NK-92 (cell line): Measurements from ENCODE around the gene RXRA.

Experiments
- DNase-seq: peaks from one replicate; lab custom pipeline; 2025; ENCODE audit not compliant: unreplicated experiment; lab: John Stamatoyannopoulos, UW

RXRA gene

DNA sequence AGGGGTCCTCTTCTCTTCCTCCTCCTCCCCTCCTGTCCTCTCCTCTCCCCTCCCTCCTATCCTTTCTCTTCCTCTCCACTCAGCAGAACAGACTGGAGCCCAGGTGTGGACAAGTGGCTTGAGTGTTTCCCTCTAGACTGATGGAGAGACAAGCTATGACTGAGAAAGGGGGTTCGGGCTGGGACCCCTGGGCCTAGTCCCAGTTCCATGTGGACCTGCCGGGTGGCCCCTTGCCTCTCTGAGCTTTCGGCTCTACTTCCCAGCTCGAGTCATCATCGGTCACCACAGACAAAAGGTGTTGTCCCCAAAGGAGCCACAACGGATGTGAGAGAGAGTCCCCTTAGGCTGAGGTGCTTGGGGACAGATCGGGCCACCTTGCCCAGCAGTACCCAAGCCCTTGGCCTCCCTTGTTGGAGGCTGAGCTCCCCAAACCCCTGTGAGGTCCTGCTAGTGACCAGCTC lies 3.4 kb upstream of the RXRA start:
- DNase-seq = no peak

DNA sequence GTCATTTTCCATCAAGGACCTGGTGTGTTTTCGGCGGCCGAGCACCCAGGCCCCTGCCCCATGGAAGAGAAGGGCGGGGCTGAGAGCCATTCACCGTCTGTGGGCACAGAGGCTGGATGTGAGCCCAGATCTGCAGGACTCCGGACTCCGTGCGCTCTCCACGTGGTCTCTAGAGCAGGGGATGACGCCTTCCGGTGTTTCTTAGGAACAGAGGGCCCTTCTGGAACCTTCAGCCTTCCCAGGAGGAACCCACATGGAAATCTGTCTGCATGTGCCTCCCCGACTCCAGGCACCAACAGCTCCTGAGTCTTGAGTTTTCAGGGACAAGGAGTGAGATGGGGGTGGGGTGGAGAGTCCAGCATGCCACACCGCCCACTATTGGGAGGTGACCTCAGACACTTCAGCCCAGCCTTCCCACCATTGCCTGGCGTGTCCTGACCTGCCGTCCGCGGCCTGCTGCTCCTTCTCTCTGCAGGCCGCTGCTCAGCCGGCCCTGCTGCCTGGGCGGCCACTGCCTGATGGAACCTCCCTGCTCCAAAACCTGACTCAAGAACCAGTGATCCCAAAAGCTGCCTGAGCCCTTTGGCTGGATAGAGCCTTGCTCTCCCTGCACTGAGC lies 2.4 kb upstream of the RXRA start:
- DNase-seq = no peak

DNA sequence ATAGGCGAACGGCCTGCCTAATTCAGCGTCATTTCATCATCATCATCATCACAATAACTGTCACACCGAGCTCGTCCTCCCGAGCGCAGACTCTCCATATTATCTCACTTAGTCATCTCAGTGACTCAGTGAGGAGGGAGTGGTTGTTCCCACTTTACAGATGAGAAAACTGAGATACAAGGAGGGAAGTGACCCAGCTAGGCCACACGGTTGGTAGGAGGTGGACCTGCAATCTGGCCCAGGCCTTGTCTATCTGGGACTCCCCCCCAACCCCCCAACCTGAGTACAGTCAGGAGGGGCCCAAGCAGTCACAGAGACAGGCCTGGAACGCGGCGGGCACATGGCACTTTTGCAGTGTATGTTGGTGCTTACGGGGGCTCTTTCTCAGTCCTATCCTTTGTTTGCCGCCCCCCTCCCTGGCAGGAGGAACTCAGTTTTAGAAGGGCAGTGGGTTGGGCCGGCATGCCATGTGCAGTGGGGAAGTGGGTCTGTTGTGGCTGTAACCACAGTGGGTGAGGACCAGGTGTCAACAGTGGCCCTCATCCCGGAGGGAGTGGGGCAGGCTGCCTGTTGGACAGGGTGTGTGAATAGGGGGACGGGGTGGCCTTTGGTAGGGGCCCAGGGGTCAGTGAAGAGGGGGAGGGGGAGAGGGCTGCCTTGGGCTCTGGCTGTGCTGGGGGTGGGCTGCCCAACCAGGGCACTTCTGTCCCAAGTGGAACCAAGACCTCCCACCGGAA lies 1.7 kb upstream of the RXRA start:
- DNase-seq = no peak

DNA sequence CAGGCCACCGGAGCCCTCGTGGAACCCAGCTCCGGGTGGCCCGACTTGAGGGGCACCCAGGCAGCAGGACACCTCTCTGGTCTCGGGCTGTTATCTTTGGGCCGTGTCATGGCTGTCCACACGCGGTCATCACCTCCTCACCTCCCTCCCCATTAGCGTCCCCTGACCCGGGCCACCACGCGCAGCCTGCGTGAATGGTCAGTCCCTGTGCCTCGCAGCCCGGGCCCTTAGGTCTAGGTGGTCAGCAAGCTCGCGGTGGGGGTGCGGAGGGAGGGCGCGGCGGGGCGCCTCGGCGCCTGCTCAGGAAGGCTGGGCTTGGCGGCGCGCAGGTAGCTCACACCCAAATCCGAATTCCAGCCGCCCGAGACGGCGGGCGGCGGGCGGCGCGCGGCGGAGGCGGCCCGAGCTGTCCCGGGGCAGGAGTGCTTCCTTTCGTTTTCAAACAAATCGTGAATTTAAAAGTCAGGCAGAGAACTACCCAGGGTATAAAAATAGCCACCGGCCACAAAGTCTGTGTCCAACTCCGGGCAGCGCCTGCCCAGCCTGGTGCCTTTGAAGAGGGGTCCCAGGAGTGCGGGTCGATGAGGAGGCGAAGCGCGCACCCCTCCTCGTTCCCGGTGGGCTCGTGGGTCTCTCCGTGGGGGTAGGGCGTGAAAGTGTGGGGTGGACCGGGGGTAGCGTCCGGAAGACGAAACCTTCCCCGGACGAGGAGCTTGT lies 1.0 kb upstream of the RXRA start:
- DNase-seq = no peak

DNA sequence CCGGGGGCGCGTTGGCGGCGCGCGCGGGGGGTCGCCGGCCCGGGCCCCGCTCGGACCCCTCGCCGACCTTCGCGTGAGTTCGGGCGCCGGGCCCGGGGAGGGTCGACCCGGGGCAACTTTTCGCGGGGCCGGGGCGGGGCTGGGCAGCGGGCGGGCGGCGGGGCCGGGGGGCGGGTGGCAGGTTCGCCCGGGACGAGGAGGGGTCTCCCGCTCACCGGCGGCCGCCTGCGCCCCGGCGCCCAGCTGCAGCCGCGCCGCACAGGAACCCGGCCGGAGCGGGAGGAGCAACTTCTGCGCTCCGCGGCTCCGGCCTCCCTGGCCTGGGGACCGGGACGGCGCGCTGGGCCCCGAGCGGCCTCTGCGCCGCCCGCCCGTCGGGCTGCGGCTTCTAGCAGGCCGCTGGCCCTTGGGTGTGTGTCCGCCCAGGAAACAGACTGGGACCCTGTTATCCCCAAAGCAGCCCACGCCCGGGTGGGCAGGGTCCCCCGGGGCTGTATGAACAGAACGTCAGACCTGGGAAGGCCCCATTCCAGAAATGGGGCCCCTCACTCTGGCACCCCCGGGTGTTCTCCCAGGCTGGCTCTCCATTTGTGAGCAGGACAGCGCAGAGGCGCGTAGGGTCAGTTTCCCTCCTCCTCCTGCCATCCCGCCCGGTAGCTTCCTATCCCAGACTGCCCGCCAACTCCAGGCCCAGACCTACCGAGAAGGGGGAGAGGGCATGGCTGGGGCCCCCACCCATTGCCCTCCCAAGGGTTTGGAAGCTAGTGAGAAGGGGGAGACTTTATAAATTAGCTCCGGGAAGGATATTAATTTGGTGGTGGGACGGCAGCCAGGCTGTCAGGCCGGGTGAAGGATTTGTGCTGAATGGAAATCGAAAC lies 708 bp downstream of the RXRA start:
- DNase-seq = no peak

DNA sequence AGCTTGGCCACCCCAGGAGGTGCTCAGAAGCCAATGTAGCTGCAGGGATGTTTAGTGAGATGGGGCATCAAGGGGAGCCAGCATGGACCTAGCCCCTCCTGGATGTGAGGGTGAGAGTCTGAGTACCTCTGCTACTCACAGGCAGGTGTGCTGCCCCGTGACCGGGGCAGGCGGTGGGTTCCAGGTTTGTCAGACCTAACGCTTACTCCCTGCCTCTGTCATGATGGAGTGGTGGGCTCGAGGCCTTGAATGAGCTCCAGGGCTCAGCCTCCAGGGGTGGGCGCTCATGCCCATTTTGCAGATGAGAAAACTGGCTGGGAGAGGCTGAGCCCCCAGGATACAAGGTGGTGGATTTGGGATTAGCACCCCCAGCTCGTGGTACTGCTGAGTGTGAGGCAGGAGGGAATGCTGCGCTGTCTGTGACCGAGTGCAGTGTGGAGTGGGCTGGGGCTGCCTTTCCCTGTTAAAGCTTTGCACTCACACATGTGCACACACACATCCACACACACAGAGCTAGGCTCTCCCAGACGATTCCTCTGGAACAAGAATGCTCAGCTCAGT lies 1.5 kb downstream of the RXRA start:
- DNase-seq = no peak

DNA sequence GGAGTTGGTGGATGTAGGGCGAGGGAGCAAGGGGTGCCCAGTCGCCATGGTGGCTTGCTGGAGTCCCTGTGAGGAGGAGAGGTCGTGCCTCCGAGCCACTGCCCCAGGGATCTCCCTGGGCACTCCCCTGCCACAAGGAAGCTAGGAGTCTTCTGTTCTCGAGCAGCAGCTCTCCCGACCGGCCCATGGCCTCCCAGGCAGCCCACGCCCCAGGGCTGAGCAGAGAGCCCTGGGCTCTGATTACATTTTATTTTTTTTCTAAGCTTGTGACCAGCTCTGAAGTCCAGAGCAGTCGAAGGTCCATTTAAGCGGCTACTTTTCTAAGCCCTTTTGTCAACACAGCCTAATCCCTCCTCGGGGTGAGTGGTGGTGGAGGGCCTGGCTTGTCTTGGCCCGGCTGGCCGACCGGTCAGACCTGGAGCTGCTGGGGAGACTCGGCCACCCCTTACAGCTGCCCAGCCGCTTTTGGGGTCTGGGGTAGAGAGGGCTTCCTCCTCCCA lies 2.1 kb downstream of the RXRA start:
- no peak for DNase-seq

DNA sequence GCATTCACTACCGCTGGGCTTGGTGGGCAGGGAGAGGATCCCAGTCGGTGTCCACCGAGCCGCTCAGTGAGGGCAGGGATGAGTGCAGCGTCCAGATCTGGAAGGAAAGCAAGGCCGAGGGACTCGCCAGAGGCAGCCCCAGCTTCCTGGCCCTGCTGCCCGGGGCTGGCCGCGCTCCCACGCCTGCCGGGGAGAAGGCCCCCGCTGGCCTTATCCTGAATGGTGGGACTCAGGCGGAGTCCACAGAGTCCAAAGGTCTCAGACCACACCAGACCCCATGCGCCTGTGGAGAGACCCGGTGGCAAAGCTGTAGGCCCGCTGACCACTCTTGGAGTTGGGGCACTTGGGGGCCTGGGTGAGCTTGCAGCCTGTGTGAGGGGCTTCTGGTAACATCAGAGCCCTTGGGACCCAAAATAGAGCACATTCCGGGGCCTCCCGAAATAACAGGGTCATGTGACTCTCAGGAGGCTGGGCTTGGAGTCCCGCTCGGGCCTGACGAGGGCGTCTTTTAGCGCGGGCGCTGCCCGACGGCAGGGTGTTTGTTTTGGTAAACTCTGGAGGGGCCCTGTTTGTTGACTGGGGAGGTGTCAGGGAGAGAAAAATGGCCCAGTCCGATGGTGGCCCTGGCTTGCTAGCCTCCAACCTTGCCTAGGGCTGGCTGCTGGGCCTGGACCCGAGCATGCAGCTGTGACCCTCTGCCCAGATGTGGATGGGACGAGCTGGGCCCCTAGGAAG lies 2.8 kb downstream of the RXRA start:
- no peak for DNase-seq

DNA sequence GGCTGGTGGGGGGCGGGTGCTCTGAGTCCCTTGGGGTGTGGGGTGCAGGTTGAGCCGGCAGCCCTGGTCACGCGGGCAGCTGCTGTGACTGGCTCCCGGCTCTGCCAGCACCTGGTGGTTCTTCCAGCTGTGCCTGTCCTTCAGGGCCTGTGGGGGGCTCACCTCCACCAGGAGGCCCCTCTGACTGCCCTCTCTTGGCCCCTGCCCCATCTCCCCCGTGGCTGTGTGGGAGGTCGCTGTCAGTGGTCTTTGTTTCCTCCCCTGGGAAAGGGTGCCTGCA lies 3.3 kb downstream of the RXRA start:
- no peak for DNase-seq

DNA sequence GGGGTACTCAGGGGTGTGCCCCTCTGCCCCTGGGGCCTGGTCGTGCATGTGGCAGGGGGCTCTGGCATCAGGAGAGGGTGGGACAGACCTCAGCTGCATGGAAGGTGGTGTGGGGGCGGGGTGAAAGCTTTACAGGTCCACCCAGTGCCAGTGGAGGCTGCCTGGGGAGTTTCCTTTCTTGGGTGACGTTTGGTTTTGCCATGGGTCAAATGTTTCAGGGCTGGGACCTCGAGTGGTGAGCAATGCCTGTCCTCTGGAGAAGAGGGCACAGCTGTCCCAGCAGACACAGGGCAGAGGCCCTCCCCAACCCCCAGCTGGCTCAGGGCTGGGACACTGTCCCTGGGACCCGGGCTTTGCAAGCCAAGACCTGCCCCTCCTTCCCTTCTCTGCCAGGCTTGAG lies 3.6 kb downstream of the RXRA start:
- DNase-seq = no peak

DNA sequence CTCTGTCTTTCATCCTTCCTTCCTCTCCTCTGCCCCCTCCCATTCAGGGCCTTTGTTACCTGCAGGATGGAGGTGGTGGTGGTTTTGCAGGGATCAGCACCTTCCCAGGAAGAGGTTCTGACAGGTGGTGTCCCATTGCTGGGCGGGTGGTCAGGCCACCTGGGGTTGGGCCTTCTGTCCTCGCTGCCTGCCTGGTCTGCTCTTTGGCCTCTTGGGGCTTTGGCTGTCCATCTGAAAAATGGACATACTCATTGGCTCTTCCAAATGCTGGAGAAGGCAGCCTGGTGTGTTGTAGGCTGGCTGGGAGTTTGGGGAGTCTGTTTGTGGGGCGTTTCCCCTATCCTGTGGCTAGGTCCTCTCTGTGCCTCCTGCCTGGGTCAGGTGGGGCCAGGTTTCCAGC lies 4.3 kb downstream of the RXRA start:
- no peak for DNase-seq

DNA sequence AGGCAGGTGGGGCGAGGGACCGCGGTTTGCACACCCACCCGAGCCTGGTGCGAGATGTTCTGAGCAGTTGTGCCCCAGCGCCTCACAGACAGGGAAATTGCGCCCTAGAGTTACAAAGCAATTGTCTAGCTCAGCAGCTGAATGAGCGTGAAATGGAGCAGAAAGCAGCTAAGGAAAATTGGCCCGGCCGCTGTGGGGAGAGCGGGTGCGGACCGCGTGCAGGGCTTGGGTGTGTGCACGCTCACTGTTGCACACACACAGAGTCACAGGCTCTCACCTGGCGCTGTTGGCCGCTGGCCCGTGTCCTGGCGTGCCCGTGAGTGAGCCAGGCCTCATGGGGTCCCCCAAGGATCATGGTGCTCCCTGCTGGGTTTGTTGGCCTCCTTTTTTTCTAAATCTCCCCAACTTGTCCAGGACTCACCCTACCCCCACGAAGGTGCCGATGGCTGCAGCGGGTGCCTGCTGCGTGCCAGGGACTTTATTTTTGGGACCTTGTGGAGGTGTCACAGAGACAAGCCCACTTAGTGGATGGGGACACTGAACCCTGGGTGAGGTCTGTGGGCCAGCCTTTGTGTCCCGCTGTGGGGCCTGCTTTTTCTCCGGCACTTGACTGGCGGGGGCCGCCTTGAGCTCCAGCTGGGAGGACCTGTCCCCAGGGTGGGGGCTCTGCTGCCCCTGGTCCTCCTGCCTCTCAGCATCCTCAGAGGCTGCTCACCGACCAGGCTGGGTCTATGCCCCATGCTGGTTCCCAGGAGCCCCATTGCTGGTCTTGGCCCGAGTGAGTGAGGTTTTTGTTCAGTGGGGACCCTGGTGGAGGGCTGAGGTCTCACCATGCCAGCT lies 5.2 kb downstream of the RXRA start:
- no peak for DNase-seq

DNA sequence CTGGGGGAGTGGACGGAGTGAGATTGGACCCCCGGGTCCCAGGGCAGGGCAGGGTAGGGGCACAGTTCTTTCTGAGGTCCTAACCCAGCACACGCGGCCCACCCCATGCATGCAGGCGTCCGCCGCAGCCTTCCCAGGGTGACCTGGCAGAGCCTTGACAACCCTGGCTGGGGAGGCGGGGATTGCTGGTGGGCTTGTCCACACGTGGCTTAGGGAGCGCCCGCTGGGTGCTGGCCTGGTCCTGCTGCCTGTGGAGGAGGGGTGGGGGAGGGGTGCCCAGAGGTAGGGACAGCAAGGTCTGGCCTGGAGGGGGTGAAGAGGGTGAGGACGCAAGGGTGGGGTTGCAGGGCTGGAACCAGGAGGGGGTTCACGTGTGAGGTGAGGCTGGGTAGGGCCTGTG lies 6.0 kb downstream of the RXRA start:
- DNase-seq = no peak

DNA sequence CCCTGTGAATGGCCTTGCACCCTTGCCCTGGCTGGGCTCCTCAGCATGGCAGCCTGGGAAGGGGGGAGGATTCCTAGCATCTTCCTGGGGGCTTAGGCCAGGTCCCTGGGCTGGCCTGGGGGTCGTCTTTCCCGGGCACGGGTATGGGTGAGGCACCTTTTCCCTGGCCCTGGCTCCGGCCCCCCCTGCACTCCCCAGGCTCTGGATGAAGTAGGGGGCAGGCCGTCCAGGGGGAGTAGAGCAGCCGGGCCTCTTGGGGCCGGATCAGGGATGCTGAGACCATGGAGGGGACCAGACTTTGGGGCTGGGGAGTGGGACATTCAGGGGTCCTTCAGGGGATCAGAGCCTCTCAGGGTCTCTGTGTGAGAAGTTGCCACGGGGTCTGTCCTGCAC lies 6.6 kb downstream of the RXRA start:
- DNase-seq = no peak

DNA sequence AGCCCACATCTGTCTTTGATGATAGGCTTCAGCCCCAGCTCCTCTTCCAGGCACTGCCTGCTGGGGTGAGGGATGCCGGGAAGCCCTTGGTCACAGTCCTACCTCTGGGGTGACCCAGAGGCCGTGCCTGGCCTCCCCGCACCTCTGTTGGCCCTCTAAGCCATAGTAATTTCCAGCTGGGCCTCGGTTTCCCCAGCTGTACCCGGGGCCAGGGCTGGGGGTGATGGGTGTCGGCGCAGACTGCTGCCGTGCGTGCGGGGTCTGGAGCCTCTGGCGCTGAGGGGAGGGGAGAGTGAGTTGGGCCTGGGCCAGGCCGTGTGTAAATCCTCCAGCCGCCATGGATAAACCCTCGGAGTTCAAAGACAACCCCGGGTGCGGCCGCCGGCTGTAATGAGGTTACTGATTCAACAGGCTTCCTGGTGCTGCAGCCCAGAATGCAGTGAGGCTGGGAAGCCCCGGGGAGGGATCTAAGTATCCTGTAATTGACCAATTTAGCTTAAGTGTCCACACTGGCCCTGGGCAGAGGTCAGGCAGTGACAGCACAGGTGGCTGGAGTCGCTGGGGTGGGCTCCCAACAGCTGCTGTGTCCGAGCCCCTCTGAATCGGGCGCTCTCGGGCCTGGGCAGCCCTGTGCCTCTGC lies 7.1 kb downstream of the RXRA start:
- no peak for DNase-seq

DNA sequence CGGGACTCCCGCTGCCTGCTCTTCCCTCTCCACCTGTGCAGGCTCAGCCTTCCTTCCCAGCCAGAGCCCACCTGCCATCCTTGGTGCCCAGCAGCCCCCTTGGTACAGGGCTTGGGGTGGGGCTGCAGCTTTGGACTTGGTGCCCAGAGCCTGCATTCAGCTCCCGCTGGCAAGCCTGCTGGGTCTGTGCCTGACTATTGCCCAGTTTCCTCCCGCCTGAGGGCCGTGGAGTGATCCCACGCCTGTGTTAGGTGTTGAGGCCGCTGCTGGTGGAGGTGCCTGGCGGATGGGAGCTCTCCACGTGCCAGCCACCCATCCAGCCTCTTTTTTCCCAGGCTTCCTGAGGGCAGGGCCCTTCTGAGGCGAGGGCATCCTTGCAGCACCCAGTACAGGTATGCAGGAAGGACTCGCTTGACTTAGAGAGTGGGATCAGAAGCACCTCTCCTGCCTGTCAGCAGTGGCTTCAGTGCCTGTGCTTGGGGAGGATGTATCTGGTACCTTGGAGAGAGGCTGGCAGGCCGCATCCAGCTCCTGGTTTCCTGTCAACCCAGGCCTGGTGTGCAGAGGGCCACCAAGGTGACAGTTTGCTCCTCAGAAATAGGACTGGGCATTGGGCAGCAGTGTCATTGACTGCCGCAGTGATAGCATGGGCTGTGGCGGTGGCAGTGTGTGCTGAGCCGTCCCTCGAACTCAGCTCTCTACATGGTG lies 7.8 kb downstream of the RXRA start:
- no peak for DNase-seq

DNA sequence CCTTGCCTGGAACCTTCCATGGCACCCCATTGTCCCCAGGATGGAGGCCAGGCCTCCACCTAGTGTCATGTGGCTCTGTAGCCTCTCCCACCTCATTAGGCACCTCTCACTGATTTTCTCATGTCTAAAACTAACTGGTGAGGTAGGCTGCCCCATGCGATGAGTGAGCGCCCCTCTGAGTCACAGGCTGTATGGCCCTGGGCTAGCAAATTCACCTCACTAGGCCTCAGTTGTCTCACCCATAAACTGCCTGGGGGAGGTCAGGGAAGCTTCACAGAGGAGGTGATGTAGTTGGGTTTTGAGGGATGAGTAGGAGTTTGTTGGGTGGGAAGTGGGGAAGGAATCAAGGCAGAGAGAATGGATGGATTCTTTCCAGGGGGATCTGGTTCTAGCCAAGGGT lies 8.8 kb downstream of the RXRA start:
- DNase-seq = no peak

DNA sequence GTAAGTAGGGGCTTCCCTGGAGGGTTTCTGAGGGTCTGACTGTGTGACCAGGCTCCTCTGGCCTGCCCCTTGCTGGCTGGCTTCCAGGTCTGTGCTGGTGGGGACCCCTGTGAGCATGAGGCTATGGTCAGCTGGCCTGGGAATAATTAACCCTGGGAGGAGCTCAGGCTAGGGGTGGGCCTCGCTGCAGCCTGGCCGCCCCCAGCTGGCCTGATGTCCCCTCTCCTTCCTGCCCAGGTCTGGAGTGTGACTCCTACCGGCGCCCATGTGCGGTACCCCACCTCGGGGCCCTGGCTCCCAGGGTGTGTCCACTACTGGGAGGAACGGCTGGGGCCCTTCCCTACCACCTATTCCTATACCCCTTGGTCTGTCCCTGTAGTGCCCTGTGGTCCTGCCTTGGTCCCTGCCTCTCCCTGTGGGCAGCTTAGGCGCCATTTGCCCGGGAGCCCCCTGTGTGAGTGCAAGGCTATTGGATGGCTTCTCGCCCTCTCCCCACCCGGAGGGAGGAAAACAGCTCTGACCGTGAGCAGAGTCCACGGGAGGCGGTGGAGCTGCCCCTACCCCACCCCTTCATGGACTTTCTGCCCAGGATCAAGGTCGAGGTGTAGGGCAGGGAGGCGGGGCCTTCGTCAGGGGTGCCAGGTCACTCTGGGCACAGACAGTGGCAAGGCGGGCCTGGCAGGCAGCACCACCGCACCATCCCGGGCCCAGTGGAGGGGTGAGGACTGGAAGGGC lies 9.4 kb downstream of the RXRA start:
- no peak for DNase-seq
